ENCODE data around the gene AMBN. TPM values are rescaled to one million over a fixed set of nuclear protein-coding genes. Genes with fewer than 3 reads are reported as not detected.

Gene AMBN, protein sequence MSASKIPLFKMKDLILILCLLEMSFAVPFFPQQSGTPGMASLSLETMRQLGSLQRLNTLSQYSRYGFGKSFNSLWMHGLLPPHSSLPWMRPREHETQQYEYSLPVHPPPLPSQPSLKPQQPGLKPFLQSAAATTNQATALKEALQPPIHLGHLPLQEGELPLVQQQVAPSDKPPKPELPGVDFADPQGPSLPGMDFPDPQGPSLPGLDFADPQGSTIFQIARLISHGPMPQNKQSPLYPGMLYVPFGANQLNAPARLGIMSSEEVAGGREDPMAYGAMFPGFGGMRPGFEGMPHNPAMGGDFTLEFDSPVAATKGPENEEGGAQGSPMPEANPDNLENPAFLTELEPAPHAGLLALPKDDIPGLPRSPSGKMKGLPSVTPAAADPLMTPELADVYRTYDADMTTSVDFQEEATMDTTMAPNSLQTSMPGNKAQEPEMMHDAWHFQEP
- total RNA-seq: not detected

DNA sequence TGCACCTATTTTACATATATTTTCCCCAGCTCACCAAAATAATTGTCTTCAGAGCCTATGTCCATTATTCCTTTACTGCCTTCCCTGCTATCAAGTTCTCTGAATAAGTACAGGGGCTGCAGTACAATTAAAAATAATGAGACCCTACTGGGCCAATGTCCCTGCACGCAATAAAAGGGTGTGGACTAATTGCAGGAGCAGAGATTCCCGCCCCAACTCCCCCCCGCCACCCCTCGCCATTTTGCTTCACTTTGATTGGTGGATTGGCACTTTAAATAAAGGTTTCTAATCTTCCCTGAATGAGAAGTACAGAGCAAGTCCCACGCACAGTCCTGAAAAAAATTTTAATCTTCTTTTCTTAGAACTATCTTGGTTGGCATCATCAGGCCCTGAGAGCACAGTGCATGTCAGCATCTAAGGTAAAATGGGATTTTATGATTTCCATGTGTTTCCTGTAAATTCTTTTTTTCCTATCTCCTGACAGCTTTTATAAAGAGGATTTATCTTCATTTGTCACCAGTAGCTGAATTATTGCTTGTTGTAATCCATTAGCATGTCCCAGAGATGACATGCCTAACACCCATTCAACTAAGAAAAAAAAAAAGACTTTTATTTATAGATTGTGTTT, at the start of gene AMBN:
AMBN (plus strand) TSS at position 302 of the 628 bp plus-strand sequence; CDS start at position 405, 103 bp downstream.
- peaks cover 10% of the 10 kb centered on the region for H3K27me3 Mint-ChIP-seq (ENCODE audit: low read depth)
- no peak within 1 kb of the TSS for H3K27ac Mint-ChIP-seq
- ATAC-seq (no peak), DNase-seq (no peak)
- no peaks in the 10 kb centered on the region for H3K4me1 Mint-ChIP-seq (ENCODE audit: low read depth)
- ChIA-PET CTCF (no interaction called here), POLR2A (no interaction called here)
- no peaks in the 10 kb centered on the region for H3K9me3 Mint-ChIP-seq (ENCODE audit: insufficient read depth)
- no peak within 1 kb of the TSS for H3K4me3 Mint-ChIP-seq
- H3K36me3 Mint-ChIP-seq (ENCODE audit: low read depth): no peaks in the 10 kb centered on the region

- no peaks in the 10 kb centered on the region for H3K4me1 Mint-ChIP-seq (ENCODE audit: low read depth)
- POLR2A ChIA-PET: no interaction called here
- H3K27ac Mint-ChIP-seq: no peak overlapping the region
- ATAC-seq (no peak), DNase-seq (no peak)
- no peaks in the 10 kb centered on the region for H3K9me3 Mint-ChIP-seq (ENCODE audit: insufficient read depth)
- CTCF ChIA-PET: no interaction called here
- H3K36me3 Mint-ChIP-seq (ENCODE audit: low read depth): no peaks in the 10 kb centered on the region
- H3K27me3 Mint-ChIP-seq (ENCODE audit: low read depth): peaks cover 4% of the 10 kb centered on the region
- H3K4me3 Mint-ChIP-seq: no peak overlapping the region
Measured at GRCh38 chr4:70544279-70544868, 47.7 kb upstream of the AMBN start.

GRCh38 chr4:70556856-70557255, 35.2 kb upstream of the AMBN start:
- ChIA-PET POLR2A (interaction anchor here (0.6 kb wide), 1 partner anchor 1847 kb away, joined by 7 read pairs; no protein-coding TSS in a partner anchor), CTCF (no interaction called here)
- Mint-ChIP-seq H3K4me3 (no peak overlapping the region), H3K27ac (no peak overlapping the region), H3K36me3 (ENCODE audit: low read depth) (no peaks in the 10 kb centered on the region), H3K4me1 (ENCODE audit: low read depth) (peaks cover 8% of the 10 kb centered on the region), H3K9me3 (ENCODE audit: insufficient read depth) (no peaks in the 10 kb centered on the region), H3K27me3 (ENCODE audit: low read depth) (peaks cover 2% of the 10 kb centered on the region)
- DNase-seq (no peak), ATAC-seq (no peak)

GRCh38 chr4:70559211-70559830, 32.7 kb upstream of the AMBN start:
- H3K4me1 Mint-ChIP-seq (ENCODE audit: low read depth): peaks cover 8% of the 10 kb centered on the region
- no peak for ATAC-seq
- H3K9me3 Mint-ChIP-seq (ENCODE audit: insufficient read depth): no peaks in the 10 kb centered on the region

GRCh38 chr4:70559924-70560323, 32.1 kb upstream of the AMBN start:
- H3K9me3 Mint-ChIP-seq (ENCODE audit: insufficient read depth): no peaks in the 10 kb centered on the region
- CTCF ChIA-PET: interaction anchor here (1.2 kb wide), 1 partner anchor 375 kb away, joined by 3 read pairs; no protein-coding TSS in a partner anchor
- no peak overlapping the region for H3K4me3 Mint-ChIP-seq
- no peaks in the 10 kb centered on the region for H3K27me3 Mint-ChIP-seq (ENCODE audit: low read depth)
- H3K4me1 Mint-ChIP-seq (ENCODE audit: low read depth): peaks cover 8% of the 10 kb centered on the region
- ATAC-seq (no peak), DNase-seq (no peak)
- no peaks in the 10 kb centered on the region for H3K36me3 Mint-ChIP-seq (ENCODE audit: low read depth)
- H3K27ac Mint-ChIP-seq: no peak overlapping the region
- POLR2A ChIA-PET: no interaction called here

More at GRCh38 chr4:70559211-70559830, 32.7 kb upstream of the AMBN start:
- Mint-ChIP-seq H3K4me3 (no peak overlapping the region), H3K36me3 (ENCODE audit: low read depth) (no peaks in the 10 kb centered on the region), H3K27me3 (ENCODE audit: low read depth) (no peaks in the 10 kb centered on the region), H3K27ac (no peak overlapping the region)
- CTCF ChIA-PET: interaction anchor here (0.8 to 1.2 kb wide), 6 partner anchors 8 to 375 kb away, joined by 3 to 5 read pairs (median 3); no protein-coding TSS in a partner anchor
- POLR2A ChIA-PET: no interaction called here
- DNase-seq: peak; percentile 62

DNA sequence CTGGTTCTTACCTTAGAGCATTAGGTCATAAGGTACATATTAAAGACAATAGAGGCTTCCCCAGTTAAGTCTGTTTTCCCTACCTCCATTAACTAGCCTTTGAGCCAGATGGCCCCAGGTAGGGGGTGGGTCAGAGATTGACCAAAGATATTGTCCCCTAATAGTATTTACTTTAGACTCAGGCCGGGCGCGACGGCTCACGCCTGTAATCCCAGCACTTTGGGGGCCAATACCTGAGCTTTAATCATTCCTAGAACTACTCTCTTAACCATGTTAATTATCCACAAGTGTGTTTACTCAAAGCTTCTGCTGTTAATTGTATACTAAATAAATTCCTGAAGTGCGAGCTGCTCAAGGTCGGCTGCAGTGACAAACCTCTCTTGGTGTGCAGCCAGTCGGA, 28.0 kb upstream of the AMBN start:
- Mint-ChIP-seq H3K27ac (no peak overlapping the region), H3K4me1 (ENCODE audit: low read depth) (peaks cover 4% of the 10 kb centered on the region), H3K27me3 (ENCODE audit: low read depth) (peaks cover 5% of the 10 kb centered on the region), H3K36me3 (ENCODE audit: low read depth) (no peaks in the 10 kb centered on the region), H3K4me3 (no peak overlapping the region), H3K9me3 (ENCODE audit: insufficient read depth) (no peaks in the 10 kb centered on the region)
- ChIA-PET CTCF (no interaction called here), POLR2A (no interaction called here)
- DNase-seq (no peak), ATAC-seq (no peak)

DNA sequence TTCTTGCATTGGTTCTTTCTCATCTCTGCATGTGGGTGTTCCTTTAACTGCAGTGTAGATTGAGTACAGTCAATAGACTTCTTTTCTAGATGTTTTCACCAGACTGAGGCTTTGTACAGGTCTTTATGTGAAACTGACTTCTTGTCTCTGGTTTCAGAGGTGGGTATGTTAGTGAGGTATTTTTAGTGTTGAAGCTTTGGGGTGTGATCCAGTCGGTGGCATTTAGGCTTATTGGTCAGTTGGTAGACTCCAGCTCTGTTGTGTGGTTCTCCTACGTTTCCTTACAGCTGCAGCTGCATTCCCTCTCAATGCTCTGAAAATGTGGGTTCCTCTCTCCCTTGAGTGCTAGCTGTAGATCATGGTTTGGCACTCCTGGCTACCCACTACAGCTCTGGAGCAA, 21.3 kb upstream of the AMBN start:
- ChIA-PET POLR2A (no interaction called here), CTCF (no interaction called here)
- H3K27ac Mint-ChIP-seq: no peak overlapping the region
- no peaks in the 10 kb centered on the region for H3K4me1 Mint-ChIP-seq (ENCODE audit: low read depth)
- ATAC-seq: no peak
- no peaks in the 10 kb centered on the region for H3K36me3 Mint-ChIP-seq (ENCODE audit: low read depth)
- H3K4me3 Mint-ChIP-seq: no peak overlapping the region
- peaks cover 7% of the 10 kb centered on the region for H3K27me3 Mint-ChIP-seq (ENCODE audit: low read depth)
- no peak for DNase-seq
- H3K9me3 Mint-ChIP-seq (ENCODE audit: insufficient read depth): no peaks in the 10 kb centered on the region

GRCh38 chr4:70571772-70572171, 20.3 kb upstream of the AMBN start:
- DNase-seq (no peak), ATAC-seq (no peak)
- Mint-ChIP-seq H3K9me3 (ENCODE audit: insufficient read depth) (no peaks in the 10 kb centered on the region), H3K36me3 (ENCODE audit: low read depth) (no peaks in the 10 kb centered on the region), H3K4me1 (ENCODE audit: low read depth) (no peaks in the 10 kb centered on the region), H3K27ac (no peak overlapping the region), H3K4me3 (no peak overlapping the region), H3K27me3 (ENCODE audit: low read depth) (peaks cover 7% of the 10 kb centered on the region)
- ChIA-PET POLR2A (no interaction called here), CTCF (no interaction called here)

GRCh38 chr4:70575964-70576363, 16.1 kb upstream of the AMBN start:
- Mint-ChIP-seq H3K36me3 (ENCODE audit: low read depth) (no peaks in the 10 kb centered on the region), H3K27me3 (ENCODE audit: low read depth) (no peaks in the 10 kb centered on the region), H3K9me3 (ENCODE audit: insufficient read depth) (no peaks in the 10 kb centered on the region), H3K4me1 (ENCODE audit: low read depth) (no peaks in the 10 kb centered on the region), H3K4me3 (no peak overlapping the region), H3K27ac (no peak overlapping the region)
- no peak for DNase-seq
- no peak for ATAC-seq
- POLR2A ChIA-PET: no interaction called here
- CTCF ChIA-PET: no interaction called here

GRCh38 chr4:70577220-70577927, 14.7 kb upstream of the AMBN start:
- Mint-ChIP-seq H3K4me1 (ENCODE audit: low read depth) (no peaks in the 10 kb centered on the region), H3K27me3 (ENCODE audit: low read depth) (no peaks in the 10 kb centered on the region), H3K36me3 (ENCODE audit: low read depth) (no peaks in the 10 kb centered on the region), H3K4me3 (no peak overlapping the region), H3K9me3 (ENCODE audit: insufficient read depth) (no peaks in the 10 kb centered on the region), H3K27ac (no peak overlapping the region)
- ATAC-seq (no peak), DNase-seq (no peak)
- POLR2A ChIA-PET: no interaction called here
- CTCF ChIA-PET: no interaction called here

- DNase-seq (no peak), ATAC-seq (no peak)
- no peak overlapping the region for H3K4me3 Mint-ChIP-seq
- ChIA-PET POLR2A (no interaction called here), CTCF (interaction anchor here (1.0 kb wide), 1 partner anchor 23 kb away, joined by 3 read pairs; no protein-coding TSS in a partner anchor)
- H3K4me1 Mint-ChIP-seq (ENCODE audit: low read depth): no peaks in the 10 kb centered on the region
- no peak overlapping the region for H3K27ac Mint-ChIP-seq
- no peaks in the 10 kb centered on the region for H3K9me3 Mint-ChIP-seq (ENCODE audit: insufficient read depth)
- no peaks in the 10 kb centered on the region for H3K36me3 Mint-ChIP-seq (ENCODE audit: low read depth)
- H3K27me3 Mint-ChIP-seq (ENCODE audit: low read depth): no peaks in the 10 kb centered on the region
Measured at GRCh38 chr4:70581980-70582379, 10.1 kb upstream of the AMBN start.

All from activated CD8-positive, alpha-beta T cell treated with anti-CD3 and anti-CD28 coated beads, Interleukin-2, amount 10 ng/mL, durations not matched to agents 7 days and 5 days (primary cell).